Raji (cell line): ENCODE measurements around the gene ZNF586.

Source experiments
- POLR2A ChIP-seq: IDR thresholded peaks from 2 replicates; pipeline ENCODE4 v1.6.1; 2011; ENCODE audit warnings: low read depth, low read length, control low read depth; ENCODE audit not compliant: insufficient read depth

Gene ZNF586

GRCh38 chr19:57769345-57770131, at the start of gene ZNF586:
TSS of gene ZNF586 (plus strand) at chr19:57769676. CDS start at chr19:57769843, 167 bp downstream.
- TF ChIP-seq POLR2A, result peak; percentile 81

DNA sequence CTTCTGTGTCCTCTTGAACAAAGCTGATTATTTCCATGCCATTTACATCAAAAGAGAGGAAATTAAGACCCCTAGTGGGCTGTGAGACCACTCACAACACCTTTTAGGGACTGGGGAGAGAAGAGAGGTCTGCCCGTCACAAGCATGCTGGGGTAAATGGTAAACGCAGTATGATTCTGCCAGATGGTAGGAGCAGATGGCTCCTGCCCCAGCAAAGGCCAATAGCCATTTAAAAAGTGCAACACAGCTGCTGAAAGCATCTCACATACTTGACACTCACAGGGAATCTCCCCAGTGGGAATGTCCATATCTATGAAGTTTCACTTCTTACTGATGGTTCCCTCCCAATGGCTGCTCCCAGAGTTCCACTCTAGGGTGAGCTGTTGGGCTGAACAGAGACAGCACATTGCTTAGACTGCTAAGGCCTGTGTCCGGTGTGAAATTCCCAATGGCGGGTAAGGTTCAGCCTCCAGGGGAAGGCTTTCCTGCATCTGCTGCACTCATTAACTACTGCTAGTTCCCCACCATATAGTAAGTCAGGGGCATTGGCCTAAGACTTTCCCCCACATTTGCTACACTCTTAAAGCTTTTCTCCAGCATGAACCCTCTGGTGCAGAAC, 49.5 kb upstream of the ZNF586 start:
- TF ChIP-seq POLR2A, result no peak

DNA sequence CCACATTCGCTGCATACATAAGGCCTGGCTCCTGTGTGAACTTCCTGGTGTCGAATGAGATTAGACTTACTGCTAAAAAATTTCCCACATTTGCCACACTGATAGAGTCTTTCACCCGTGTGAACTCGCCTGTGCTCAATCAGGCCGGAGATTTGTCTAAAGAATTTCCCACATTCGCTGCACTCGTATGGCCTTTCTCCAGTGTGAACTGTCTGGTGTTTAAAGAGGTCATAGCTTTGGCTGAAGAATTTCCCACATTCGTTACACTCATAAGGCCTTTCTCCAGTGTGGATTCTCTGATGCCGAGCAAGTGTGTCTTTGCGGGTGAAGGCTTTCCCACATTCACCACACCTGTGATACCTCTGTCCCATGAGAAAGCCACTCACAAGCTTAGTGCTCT, 48.6 kb upstream of the ZNF586 start:
- TF ChIP-seq POLR2A, result no peak

DNA sequence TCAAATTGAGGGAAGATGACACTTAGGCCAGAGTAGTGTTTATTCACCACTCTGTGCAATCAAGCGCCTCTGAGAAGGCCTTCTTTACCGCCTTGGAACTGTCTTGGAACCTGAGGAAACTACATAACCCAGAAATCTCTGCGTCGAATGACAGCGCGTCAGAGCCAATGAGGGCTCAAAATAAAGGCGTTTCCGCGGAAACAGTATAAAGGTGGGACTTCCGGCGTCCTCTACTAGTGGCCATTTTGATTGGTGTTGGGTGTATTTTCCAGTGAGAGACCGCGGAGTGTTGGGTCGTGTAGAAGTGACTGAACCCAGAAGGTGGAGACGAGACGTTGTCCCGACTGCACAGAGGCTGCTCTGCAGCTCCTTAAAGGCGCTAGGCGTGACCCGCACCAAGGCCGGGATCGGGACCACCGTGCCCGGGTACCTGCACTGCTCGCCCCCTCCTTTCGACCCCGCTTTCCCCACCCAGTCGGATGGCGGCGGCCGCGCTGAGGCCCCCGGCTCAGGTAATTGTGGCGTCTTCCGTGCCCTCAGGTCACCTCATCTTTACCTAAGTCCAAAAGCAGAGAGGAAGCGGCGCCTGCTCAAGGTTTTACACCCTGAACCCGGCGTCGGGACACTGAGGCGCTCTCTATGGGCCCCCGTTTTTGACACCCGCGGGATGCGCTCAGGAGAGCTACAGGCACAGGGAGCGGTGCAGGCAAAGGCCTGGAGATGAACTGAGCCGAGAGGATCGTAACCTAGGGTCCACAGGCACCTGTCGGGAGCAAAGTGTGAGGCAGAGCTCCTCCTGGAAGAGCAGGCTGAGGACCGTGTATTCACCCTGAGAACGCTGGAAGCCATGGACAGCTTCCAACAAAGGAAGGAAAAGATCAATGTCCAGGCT, 22.6 kb upstream of the ZNF586 start, which contains the start of gene ZNF776:
TSS of gene ZNF776 (plus strand) at position 236 of the 892 bp plus-strand sequence. CDS start at position 480, 244 bp downstream.
- TF ChIP-seq POLR2A, result peak; percentile 77

GRCh38 chr19:57747472-57747807, 22.0 kb upstream of the ZNF586 start:
- no peak for TF ChIP-seq POLR2A

GRCh38 chr19:57748029-57748428, 21.4 kb upstream of the ZNF586 start:
- no peak for TF ChIP-seq POLR2A

DNA sequence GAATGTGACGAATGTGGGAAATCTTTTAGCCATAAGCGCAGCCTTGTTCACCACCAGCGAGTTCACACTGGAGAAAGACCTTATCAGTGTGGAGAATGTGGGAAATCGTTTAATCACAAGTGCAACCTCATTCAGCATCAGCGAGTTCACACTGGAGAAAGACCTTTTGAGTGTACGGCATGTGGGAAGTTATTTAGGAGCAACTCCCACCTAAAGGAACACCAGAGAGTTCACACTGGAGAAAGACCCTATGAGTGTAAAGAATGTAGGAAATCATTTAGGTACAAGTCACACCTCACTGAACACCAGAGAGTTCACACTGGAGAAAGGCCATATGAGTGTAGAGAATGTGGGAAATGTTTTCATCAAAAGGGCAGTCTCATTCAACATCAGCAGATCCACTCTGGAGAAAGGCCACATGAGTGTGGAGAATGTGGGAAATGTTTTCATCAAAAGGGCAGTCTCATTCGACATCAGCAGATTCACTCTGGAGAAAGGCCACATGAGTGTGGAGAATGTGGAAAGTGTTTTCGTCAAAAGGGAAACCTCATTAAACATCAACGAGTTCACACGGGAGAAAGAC, 15.3 kb upstream of the ZNF586 start:
- TF ChIP-seq POLR2A, result no peak

DNA sequence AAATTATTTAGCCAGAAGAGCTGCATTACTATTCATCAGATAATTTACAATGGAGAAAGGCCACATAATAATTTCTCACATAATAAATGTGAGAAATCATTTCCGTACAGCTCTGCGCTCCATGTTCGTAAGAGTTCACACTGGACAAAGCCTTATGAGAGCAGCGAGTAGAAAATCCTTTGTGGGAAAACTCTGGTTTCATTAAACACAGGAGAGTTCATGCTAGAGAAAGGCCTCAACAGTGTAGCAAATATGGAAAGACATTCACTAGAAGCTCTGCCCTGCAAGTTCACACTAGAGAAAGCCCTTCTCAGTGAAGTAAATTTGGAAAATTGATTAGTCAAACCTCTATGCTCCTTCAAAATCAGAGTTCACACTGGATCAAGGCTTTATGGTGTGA, 14.4 kb upstream of the ZNF586 start:
- no peak for TF ChIP-seq POLR2A

DNA sequence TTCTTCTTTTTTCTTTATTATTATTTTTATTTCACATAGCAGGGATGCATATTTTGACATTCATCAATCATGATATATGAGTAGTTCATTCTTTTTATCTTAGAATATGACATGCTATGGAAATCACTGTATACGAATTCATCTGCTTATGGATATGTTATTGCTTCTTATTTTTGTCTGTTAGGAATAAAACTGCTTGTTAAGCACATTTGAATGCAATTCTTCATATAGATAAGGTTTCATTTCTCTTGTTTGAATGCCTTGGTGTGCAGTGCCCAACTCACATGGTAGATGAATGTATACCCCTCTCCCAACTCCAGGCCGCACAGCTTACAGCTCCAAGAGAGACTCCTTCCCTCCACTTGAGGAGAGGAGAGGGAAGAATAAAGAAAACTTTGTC, 11.5 kb upstream of the ZNF586 start:
- TF ChIP-seq POLR2A, result no peak

DNA sequence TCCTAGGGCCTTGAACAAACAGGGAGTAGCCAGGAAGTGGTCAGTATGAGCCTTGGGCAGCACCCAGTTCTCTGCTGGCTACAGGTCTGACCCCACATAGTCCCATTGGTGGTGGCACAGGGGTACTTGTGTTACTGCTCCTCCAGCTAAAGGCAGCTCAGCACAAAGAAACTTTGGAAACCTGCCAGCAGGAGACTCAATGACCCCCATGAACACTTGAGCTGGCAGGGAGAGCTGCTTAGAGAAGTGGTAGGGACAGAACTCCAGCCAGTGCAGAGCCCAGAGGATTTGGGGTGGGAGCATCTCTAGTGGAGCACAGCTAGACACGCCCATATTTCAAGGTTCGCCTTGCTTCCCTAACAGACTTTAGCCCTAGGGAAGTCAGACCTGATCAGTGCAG, 10.4 kb upstream of the ZNF586 start:
- TF ChIP-seq POLR2A, result no peak

DNA sequence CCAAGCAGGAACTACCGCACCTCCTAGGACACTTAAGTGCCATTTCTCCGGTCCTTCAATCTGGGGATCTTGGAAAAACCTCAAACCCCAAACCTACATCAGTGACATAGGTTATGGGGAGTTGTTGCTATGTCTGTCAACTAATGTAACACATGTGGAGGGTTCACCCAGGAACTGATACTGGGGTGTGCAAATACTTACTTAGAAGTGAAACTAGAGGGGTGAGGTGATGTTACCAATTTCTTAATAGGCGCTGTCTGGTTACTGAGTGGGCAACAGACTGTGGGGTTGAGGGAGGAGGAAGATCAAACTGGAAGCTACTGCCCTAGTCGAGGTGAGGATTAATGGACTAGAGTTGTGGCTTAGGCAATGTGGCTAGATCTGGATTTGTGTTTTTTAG, 1.9 kb downstream of the ZNF586 start:
- no peak for TF ChIP-seq POLR2A

DNA sequence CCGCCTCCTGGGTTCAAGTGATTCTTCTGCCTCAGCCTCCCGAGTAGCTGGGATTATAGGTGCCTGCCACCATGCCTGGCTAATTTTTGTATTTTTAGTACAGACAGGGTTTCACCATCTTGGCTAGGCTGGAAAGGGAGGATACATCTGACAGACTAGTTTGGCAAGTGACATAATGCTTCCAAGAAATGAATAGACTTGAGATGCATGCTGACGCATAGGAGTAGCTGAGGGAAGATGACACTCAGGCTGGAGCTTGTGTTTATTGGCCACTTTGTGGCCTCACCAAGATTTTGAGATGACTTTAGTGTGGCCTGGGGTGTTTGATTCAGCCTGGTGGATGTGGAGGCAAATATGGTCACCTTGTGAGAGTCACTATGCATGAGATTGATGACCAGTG, 4.0 kb downstream of the ZNF586 start:
- no peak for TF ChIP-seq POLR2A

DNA sequence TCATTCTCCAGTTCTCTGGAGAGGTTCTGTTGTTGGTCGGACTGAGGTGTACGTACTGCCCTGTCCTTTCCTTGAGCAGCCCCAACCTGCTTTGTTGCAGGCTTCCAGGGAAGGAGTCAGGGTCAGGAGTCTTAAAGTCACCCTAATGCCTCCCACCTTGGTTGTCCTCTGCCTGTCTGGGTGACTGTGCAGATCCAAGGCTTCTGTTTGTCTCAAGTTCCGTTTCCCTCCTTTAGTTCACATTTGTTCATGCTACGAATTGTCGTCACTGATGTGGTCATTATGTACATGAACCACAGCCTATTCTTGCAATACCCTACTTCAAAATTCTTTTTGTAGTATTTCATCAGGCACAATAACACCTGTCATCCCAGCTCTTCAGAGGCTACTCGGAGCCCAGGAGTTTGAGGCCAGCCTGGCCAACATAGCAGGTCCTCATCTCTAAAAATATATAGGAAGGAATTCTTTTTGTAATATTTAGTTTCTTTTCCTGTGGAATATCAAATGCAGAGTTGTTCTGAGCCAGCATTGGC, 7.4 kb downstream of the ZNF586 start:
- TF ChIP-seq POLR2A, result no peak

DNA sequence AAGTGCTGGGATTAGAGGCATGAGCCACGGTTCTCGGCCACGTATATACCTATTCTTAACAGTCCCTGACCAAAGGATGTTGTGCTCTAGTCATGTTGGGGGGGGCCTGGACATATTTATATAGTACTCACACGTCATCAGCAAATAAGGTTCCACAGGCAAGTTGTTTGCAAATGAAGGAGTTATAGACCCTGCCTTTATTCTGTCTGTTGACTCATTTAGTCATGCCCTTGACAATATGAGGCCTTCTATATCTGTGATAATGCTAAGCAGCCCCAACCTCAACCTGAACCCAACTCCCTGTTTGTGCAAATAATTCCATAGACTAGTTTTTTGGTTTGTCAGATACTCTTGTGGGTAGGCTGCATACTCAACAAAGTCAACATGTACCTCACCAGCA, 8.9 kb downstream of the ZNF586 start:
- no peak for TF ChIP-seq POLR2A
